GM18870 (cell line): ENCODE results near the gene C5orf46.
"Not testable (repeated sequence)": the region's sequence is repeated elsewhere in the genome, so short reads cannot be mapped to it uniquely, and the experiment has no call there.

Experiments
- ATAC-seq: cut with Tn5 transposase; IDR thresholded peaks from one replicate; pipeline ENCODE4 v1.9.1; 2021; ENCODE audit warnings: moderate library complexity; ENCODE audit not compliant: unreplicated experiment

Gene C5orf46

GRCh38 chr5:147895864-147896263 is 10.5 kb downstream of the C5orf46 start:
- ATAC-seq: no peak

GRCh38 chr5:147893820-147894219 is 12.5 kb downstream of the C5orf46 start:
- ATAC-seq: no peak

- no peak for ATAC-seq
Measured at GRCh38 chr5:147892696-147893296, 13.5 kb downstream of the C5orf46 start.

- no peak for ATAC-seq
Measured at GRCh38 chr5:147887930-147888329, 18.4 kb downstream of the C5orf46 start.

- ATAC-seq: no peak
Measured at GRCh38 chr5:147887026-147887627, 19.2 kb downstream of the C5orf46 start.

GRCh38 chr5:147882586-147883313 is 23.6 kb downstream of the C5orf46 start:
- no peak for ATAC-seq

GRCh38 chr5:147880487-147880886 is 25.9 kb downstream of the C5orf46 start:
- ATAC-seq: no peak

- no peak for ATAC-seq
Measured at GRCh38 chr5:147879784-147880183, 26.6 kb downstream of the C5orf46 start.

GRCh38 chr5:147878066-147878759 is 28.1 kb downstream of the C5orf46 start, which contains the start of gene SCGB3A2:
SCGB3A2 (plus strand) TSS chr5:147878711; CDS start chr5:147878804, 93 bp downstream.
- ATAC-seq: no peak

- ATAC-seq: no peak
Measured at GRCh38 chr5:147876626-147877025, 29.7 kb downstream of the C5orf46 start.

- no peak for ATAC-seq
Measured at GRCh38 chr5:147876141-147876540, 30.2 kb downstream of the C5orf46 start.

- ATAC-seq: no peak
Measured at GRCh38 chr5:147874910-147875367, 31.4 kb downstream of the C5orf46 start.

- ATAC-seq: not testable (repeated sequence)
Measured at GRCh38 chr5:147874118-147874875, 32.0 kb downstream of the C5orf46 start.

- not testable (repeated sequence) for ATAC-seq
Measured at GRCh38 chr5:147872744-147873435, 33.4 kb downstream of the C5orf46 start.

GRCh38 chr5:147871980-147872549 is 34.3 kb downstream of the C5orf46 start:
- ATAC-seq: not testable (repeated sequence)

- not testable (repeated sequence) for ATAC-seq
Measured at GRCh38 chr5:147869892-147870291, 36.4 kb downstream of the C5orf46 start.

GRCh38 chr5:147869112-147869511 is 37.2 kb downstream of the C5orf46 start:
- no peak for ATAC-seq

- no peak for ATAC-seq
Measured at GRCh38 chr5:147863454-147864158, 42.7 kb downstream of the C5orf46 start.

- ATAC-seq: no peak
Measured at GRCh38 chr5:147860641-147861025, 45.7 kb downstream of the C5orf46 start.
